ENCODE results near the gene PROX1. TPM values are rescaled to one million over a fixed set of nuclear protein-coding genes. Genes with fewer than 3 reads are reported as not detected.

PROX1 gene
- total and polyA plus RNA-seq, 2 of the 8 experiments (the other 6 are each of a cell fraction or from before 2014, with no cell fraction given): 0.30 to 2.0 TPM

- Histone ChIP-seq H4K91ac (replicated peaks; ENCODE audit: insufficient read length, low read length) (no peak overlapping the region), H2BK20ac (ENCODE audit: low read length) (no peak overlapping the region), H3K4ac (replicated peaks; ENCODE audit: insufficient read length, low read depth, low read length) (no peak overlapping the region), H3K4me3 (ENCODE audit: extremely low read depth in 1 of 4, insufficient read depth in 2 of 4, low read depth in 3 of 4, low read length in 4 of 4) (no peak overlapping the region), H3K23me2 (ENCODE audit: low read depth, low read length) (no peaks in the 10 kb centered on the region), H3K9ac (replicated peaks in 1 of 4; ENCODE audit: extremely low read depth in 1 of 4, low read depth in 3 of 4, low read length in 3 of 4) (no peak overlapping the region), H3K14ac (ENCODE audit: insufficient read length) (no peak overlapping the region), H3K4me1 (replicated peaks in 1 of 4; ENCODE audit: control insufficient read depth in 3 of 4, insufficient read depth in 4 of 4, low read length in 3 of 4) (peaks cover 0 to 6% (median under 1%) of the 10 kb centered on the region in 4 experiments; a peak in 3 of 7 replicates), H2BK15ac (ENCODE audit: low read length) (no peak overlapping the region), H2AFZ (ENCODE audit: low read length) (no peak overlapping the region), H4K20me1 (replicated peaks in 1 of 2; ENCODE audit: control insufficient read depth in 1 of 2, insufficient read depth in 2 of 2, low read length in 2 of 2) (no peaks in the 10 kb centered on the region), H3K79me1 (ENCODE audit: low read depth, low read length) (no peaks in the 10 kb centered on the region), H2BK12ac (ENCODE audit: low read depth, low read length) (no peak overlapping the region), H2AK5ac (ENCODE audit: low read depth, low read length) (no peak overlapping the region), H4K5ac (ENCODE audit: insufficient read length, low read depth, low read length) (no peak overlapping the region), H3K4me2 (ENCODE audit: insufficient read depth in 1 of 2, low read depth in 2 of 2, low read length in 2 of 2) (no peak overlapping the region), H3K18ac (ENCODE audit: extremely low read depth, low read length) (no peak overlapping the region), H3K27me3 (replicated peaks in 1 of 4; ENCODE audit: control insufficient read depth in 3 of 4, extremely low read depth in 1 of 4, insufficient read depth in 3 of 4, low read length in 3 of 4) (peaks cover 4 to 11% (median 9%) of the 10 kb centered on the region in 4 experiments), H3K9me3 (ENCODE audit: insufficient read depth in 2 of 2, low read depth in 1 of 2, low read length in 1 of 2) (no peaks in the 10 kb centered on the region), H4K8ac (ENCODE audit: extremely low read depth, insufficient read depth, low read length) (no peak overlapping the region), H3K27ac (ENCODE audit: low read depth, low read length) (no peak overlapping the region), H2BK5ac (ENCODE audit: low read depth, low read length) (no peak overlapping the region), H3K79me2 (ENCODE audit: control insufficient read depth in 1 of 2, insufficient read depth in 2 of 2, low read length in 2 of 2) (no peaks in the 10 kb centered on the region), H2BK120ac (replicated peaks; ENCODE audit: low read depth, low read length) (no peak overlapping the region), H3K56ac (replicated peaks; ENCODE audit: insufficient read length, low read depth, low read length) (no peak overlapping the region), H3K36me3 (ENCODE audit: control insufficient read depth in 2 of 4, insufficient read depth in 4 of 4, low read length in 3 of 4) (no peaks in the 10 kb centered on the region), H3K23ac (ENCODE audit: insufficient read length) (no peak overlapping the region)
- FAIRE-seq: no peak
- 63% methylated on average over 2 of the region's 2 CpGs; no CpG with 5 or more reads in 1 of the 2 experiments for WGBS, 2 experiments (ENCODE audit: extremely low coverage in 1 of 2, insufficient coverage in 1 of 2, insufficient read length in 1 of 2, insufficient replicate concordance in 2 of 2, low coverage in 1 of 2, low lambda C conversion rate in 2 of 2, missing lambda C conversion rate in 1 of 2)
- DNase-seq (ENCODE audit: low read depth in 1 of 2, low spot score in 2 of 2): no peak
- TF ChIP-seq PHF8 (conservative IDR thresholded peaks at IDR 0.05; ENCODE audit: low read depth, low read length) (no peak), ATF3 (IDR thresholded peaks at IDR 0.05; ENCODE audit: insufficient read depth, low read depth, low read length) (no peak), CBX8 (IDR thresholded peaks at IDR 0.05; ENCODE audit: borderline replicate concordance, low read depth, low read length) (no peak), TEAD4 (IDR thresholded peaks at IDR 0.05; ENCODE audit: low read depth, low read length) (no peak), GTF2F1 (IDR thresholded peaks at IDR 0.05; ENCODE audit: borderline replicate concordance, low read depth, low read length) (no peak), KDM4A (IDR thresholded peaks at IDR 0.05; ENCODE audit: low read depth, low read length, severe bottlenecking) (no peak), SP4 (IDR thresholded peaks at IDR 0.05; ENCODE audit: low read length) (no peak), HDAC2 (IDR thresholded peaks at IDR 0.05; ENCODE audit: borderline replicate concordance in 1 of 2, low read depth in 2 of 2, low read length in 2 of 2) (no peak), BRCA1 (IDR thresholded peaks at IDR 0.05; ENCODE audit: low read depth, low read length) (no peak), E2F6 (IDR thresholded peaks at IDR 0.05) (no peak)
- CTCF ChIA-PET (ENCODE audit: partially characterized antibody): interaction anchor here (1.8 kb wide), 1 partner anchor 151 kb away, joined by 4 read pairs; no protein-coding TSS in a partner anchor
- POLR2A ChIA-PET (ENCODE audit: partially characterized antibody): no interaction called here
These were observed 15.6 kb upstream of the PROX1 start for GRCh38 chr1:213972141-213972540.
